Common myeloid progenitor, CD34-positive (primary cell): ENCODE measurements around the gene CPEB1.

Source experiments
- CTCF ChIA-PET: fragments of 350-600 bp; sonication (Branson Sonifier 250); formaldehyde crosslinking; loops from one replicate; lab custom pipeline; 2021; ENCODE audit warnings: antibody characterized with exemption; lab: Charles Lee
- POLR2A ChIA-PET: fragments of 350-600 bp; sonication (Branson Sonifier 250); formaldehyde crosslinking; loops from one replicate; lab custom pipeline; 2021; ENCODE audit warnings: antibody characterized with exemption; lab: Charles Lee
- DNase-seq, 3 donors: peaks; one replicate each; pipeline versions ENCODE4 v3.0.0 to v3.0.0-alpha.2; 2013
- H3K27ac ChIP-seq, 2 experiments: 1 replicate in 1 of 2; 2 replicates in 1 of 2; pipeline ENCODE4 v1.7.0; 2013; ENCODE audit warnings: inconsistent platforms in 2 of 2, low read length in 2 of 2, mild to moderate bottlenecking in 2 of 2, low read depth in 1 of 2, moderate library complexity in 1 of 2; ENCODE audit not compliant: severe bottlenecking in 2 of 2, insufficient read depth in 1 of 2, poor library complexity in 1 of 2
- H3K27me3 ChIP-seq, 5 experiments: replicated peaks in 2 of 5; 1 replicate in 3 of 5; 2 replicates in 2 of 5; pipeline versions ENCODE4 v1.6.1 to v1.7.0; 2013; ENCODE audit warnings: low read length in 4 of 5, mild to moderate bottlenecking in 2 of 5, moderate library complexity in 2 of 5, inconsistent platforms in 1 of 5; ENCODE audit not compliant: insufficient read depth in 5 of 5, control insufficient read depth in 4 of 5
- H3K36me3 ChIP-seq, 4 experiments: 1 replicate in 2 of 4; 2 replicates in 2 of 4; pipeline versions ENCODE4 v1.6.1 to v1.7.0; 2013; ENCODE audit warnings: low read length in 3 of 4, control low read depth in 1 of 4, mild to moderate bottlenecking in 1 of 4; ENCODE audit not compliant: control insufficient read depth in 4 of 4, insufficient read depth in 4 of 4
- H3K4me1 ChIP-seq, 4 experiments: 1 replicate in 3 of 4; 2 replicates in 1 of 4; pipeline versions ENCODE4 v1.6.1 to v1.7.1; 2013; ENCODE audit warnings: low read length in 3 of 4, mild to moderate bottlenecking in 3 of 4, control low read depth in 1 of 4, inconsistent platforms in 1 of 4, moderate library complexity in 1 of 4; ENCODE audit not compliant: control insufficient read depth in 4 of 4, insufficient read depth in 4 of 4; ENCODE audit errors: control extremely low read depth in 1 of 4
- H3K4me3 ChIP-seq, 7 experiments: 1 replicate in 4 of 7; 2 replicates in 3 of 7; pipeline versions ENCODE4 v1.5.1 to v1.7.0; 2013; ENCODE audit warnings: mild to moderate bottlenecking in 7 of 7, low read length in 6 of 7, moderate library complexity in 6 of 7, inconsistent platforms in 2 of 7, low read depth in 2 of 7, control low read depth in 1 of 7; ENCODE audit not compliant: insufficient read depth in 4 of 7, control insufficient read depth in 1 of 7; ENCODE audit errors: extremely low read depth in 1 of 7
- H3K9me3 ChIP-seq, 5 experiments: 1 replicate in 4 of 5; 2 replicates in 1 of 5; pipeline versions ENCODE4 v1.6.1 to v1.7.1; 2013; ENCODE audit warnings: low read length in 4 of 5, mild to moderate bottlenecking in 2 of 5, inconsistent platforms in 1 of 5, low read depth in 1 of 5, moderate library complexity in 1 of 5; ENCODE audit not compliant: control insufficient read depth in 4 of 5, insufficient read depth in 2 of 5; ENCODE audit errors: control extremely low read depth in 1 of 5
- WGBS: methylation state at CpG from one replicate; pipeline ENCODE4 v1.1.5; 2013; ENCODE audit not compliant: insufficient coverage; 5-methylcytosine and 5-hydroxymethylcytosine counted together

The CPEB1 gene

DNA sequence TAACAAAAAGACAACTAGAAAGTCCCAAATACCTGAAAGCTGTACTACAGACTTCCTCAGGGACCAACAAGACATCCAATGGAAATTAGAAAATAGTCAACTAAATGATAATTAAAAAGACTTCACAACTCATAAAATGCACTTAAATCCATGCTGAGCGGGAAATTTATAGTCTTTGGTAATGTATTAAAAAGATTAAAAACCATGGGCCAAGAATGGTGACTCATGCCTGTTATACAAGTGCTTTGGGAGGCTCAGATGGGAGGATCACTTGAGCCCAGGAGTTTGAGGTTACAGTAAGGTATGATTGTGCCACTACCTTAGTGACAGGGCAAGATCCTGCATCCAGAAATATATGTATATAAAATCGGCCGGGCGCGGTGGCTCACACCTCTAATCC lies 45.0 kb downstream of the CPEB1 start:
- ChIA-PET POLR2A (no interaction called here), CTCF (no interaction called here)
- DNase-seq = no peak
- Histone ChIP-seq H3K36me3 (no peaks in the 10 kb centered on the region), H3K4me1 (no peaks in the 10 kb centered on the region), H3K27me3 (no peaks in the 10 kb centered on the region), H3K9me3 (peaks cover 0 to 1% (median 0%) of the 10 kb centered on the region in 5 experiments), H3K4me3 (no peak overlapping the region), H3K27ac (no peak overlapping the region)
- WGBS = 100% methylated on average over 1 of the region's 5 CpGs

DNA sequence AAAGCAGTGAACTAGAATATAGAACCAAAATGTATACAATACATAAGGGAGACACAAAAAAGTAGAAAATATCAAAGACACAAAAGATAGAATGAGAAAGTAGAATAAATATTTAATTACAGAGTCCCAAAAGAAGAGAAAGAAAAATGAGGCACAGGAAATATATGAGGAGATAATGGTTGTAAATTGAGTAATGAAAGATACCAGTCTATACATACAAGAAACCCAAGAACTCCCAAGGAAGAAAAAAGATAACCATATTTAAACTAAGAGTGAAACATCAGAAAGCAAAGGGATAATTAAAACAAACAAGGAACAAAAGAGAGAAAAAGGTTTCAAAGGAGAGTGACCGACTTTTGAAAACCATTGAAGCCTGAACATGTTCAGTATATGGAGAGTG lies 47.3 kb downstream of the CPEB1 start:
- no peak for DNase-seq
- Histone ChIP-seq H3K36me3 (no peaks in the 10 kb centered on the region), H3K9me3 (peaks cover 0 to 1% (median 0%) of the 10 kb centered on the region in 5 experiments), H3K4me1 (no peaks in the 10 kb centered on the region), H3K27ac (no peak overlapping the region), H3K4me3 (no peak overlapping the region), H3K27me3 (peaks cover 0 to 3% (median 0%) of the 10 kb centered on the region in 5 experiments)
- WGBS = no CpG with 5 or more reads among the region's 1 CpG
- ChIA-PET POLR2A (no interaction called here), CTCF (no interaction called here)

DNA sequence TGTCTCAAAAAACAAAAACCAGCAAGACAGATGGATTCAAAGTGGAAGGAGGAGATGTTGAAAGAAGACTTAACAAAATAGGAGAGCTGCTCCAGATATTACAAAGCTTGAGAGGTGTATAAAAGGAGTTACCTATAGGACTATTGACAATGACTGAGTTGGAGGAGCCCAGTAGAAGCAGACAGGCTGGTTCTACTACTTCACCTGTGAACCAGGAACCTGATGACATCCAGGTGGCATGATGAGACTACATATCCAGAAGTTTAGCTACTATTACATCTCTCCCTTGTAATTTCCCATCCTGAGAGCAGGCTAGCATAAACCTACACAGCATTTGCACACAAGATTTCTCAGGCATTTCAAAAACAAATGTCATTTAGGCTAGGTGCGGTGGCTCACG lies 49.3 kb downstream of the CPEB1 start:
- Histone ChIP-seq H3K4me3 (no peak overlapping the region), H3K36me3 (no peaks in the 10 kb centered on the region), H3K27me3 (peaks cover 0 to 7% (median 0%) of the 10 kb centered on the region in 5 experiments), H3K9me3 (peaks cover 0 to 1% (median 0%) of the 10 kb centered on the region in 5 experiments), H3K4me1 (no peaks in the 10 kb centered on the region), H3K27ac (no peak overlapping the region)
- DNase-seq = no peak
- CTCF ChIA-PET = interaction anchor here (1.2 kb wide), 1 partner anchor 20 kb away, joined by 3 read pairs; no protein-coding TSS in a partner anchor
- WGBS = no CpG with 5 or more reads among the region's 2 CpGs
- POLR2A ChIA-PET = no interaction called here

DNA sequence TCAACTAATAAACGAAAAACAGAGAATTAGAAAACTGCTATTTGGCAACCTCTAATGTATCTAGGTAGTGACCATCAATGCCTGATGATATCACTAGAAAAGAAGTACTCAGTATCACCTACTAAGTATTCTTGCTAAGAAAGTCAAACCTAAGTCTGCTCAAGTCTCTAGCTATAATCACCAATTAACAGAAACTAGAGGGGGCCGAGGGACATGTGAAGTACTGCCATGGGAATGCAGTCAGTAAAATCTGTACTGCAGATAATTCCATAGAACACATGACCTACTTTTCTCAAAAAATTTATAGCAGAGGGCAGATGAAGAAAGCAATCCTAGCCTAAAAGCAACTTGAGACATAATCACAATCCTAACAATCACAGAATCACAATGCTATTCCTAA lies 51.4 kb downstream of the CPEB1 start:
- Histone ChIP-seq H3K27me3 (peaks cover 0 to 7% (median 0%) of the 10 kb centered on the region in 5 experiments), H3K4me1 (no peaks in the 10 kb centered on the region), H3K4me3 (no peak overlapping the region), H3K27ac (no peak overlapping the region), H3K36me3 (no peaks in the 10 kb centered on the region), H3K9me3 (no peaks in the 10 kb centered on the region)
- DNase-seq = no peak
- ChIA-PET POLR2A (no interaction called here), CTCF (no interaction called here)
- 100% methylated on average over 1 of the region's 2 CpGs for WGBS

DNA sequence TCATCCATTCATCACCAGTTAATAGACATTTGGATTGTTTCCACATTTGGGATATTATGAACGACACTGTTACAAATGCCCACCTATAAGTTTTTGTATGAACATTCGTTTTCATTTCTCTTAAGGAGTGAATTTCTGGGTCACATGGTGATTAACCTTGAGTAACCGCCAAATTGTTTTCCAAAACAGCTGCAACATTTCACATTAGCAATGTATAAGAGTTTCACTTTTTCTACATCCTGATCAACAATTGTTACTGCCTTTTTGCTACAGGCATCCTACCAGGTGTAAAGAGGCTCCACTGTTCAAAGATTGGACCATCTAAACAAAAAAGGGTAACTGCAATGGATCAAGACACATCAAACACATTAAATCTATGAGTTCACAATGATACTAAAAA lies 52.0 kb downstream of the CPEB1 start:
- Histone ChIP-seq H3K4me1 (no peaks in the 10 kb centered on the region), H3K4me3 (no peak overlapping the region), H3K27ac (no peak overlapping the region), H3K27me3 (peaks cover 0 to 7% (median 0%) of the 10 kb centered on the region in 5 experiments), H3K36me3 (no peaks in the 10 kb centered on the region), H3K9me3 (no peaks in the 10 kb centered on the region)
- POLR2A ChIA-PET = no interaction called here
- 100% methylated on average over 1 of the region's 3 CpGs for WGBS
- DNase-seq = no peak
- CTCF ChIA-PET = no interaction called here

DNA sequence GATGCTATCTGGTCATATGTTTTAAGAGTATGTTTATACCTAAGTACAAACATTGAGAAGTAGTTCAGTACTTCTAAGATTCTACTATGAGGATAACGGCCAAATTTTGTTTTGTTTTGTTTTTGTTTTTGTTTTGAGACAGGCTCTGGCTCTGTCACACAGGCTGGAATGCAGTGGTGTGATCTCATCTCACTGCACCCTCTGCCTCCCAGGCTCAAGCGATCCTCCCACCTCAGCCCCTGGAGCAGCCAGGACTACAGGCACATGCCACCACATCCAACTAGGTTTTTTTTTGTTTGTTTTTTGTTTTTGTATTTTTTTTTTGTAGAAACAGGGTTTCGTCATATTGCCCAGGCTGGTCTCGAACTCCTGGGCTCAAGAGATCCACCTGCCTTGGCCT lies 59.4 kb downstream of the CPEB1 start:
- no peaks in the 10 kb centered on the region for H3K9me3 ChIP-seq
- CTCF ChIA-PET = no interaction called here
- H3K27ac ChIP-seq = no peak overlapping the region
- no peaks in the 10 kb centered on the region for H3K4me1 ChIP-seq
- H3K36me3 ChIP-seq = no peaks in the 10 kb centered on the region
- DNase-seq = no peak
- WGBS = no CpG with 5 or more reads among the region's 4 CpGs
- POLR2A ChIA-PET = no interaction called here
- peaks cover 0 to 6% (median 3%) of the 10 kb centered on the region in 5 experiments for H3K27me3 ChIP-seq
- no peak overlapping the region for H3K4me3 ChIP-seq

DNA sequence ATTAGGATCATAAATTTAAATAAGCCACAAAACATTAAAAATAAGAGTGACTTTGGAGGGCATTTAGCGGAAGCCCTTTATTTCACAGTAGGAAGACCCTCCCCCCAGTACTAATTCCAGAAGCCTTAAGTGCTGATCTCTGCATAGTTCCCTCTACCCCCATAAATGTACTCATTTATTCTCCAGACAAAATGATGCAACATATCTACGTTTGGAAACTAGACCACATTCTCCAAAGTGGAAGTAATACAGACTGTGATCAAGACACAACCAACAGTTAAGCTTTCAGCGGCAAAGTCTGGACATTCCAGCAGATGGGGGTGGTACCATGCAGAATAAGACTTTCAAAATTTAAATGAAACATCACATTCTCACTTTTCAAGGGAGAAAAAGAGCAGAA lies 62.1 kb downstream of the CPEB1 start:
- Histone ChIP-seq H3K27me3 (peaks cover 0 to 12% (median 4%) of the 10 kb centered on the region in 5 experiments), H3K36me3 (no peaks in the 10 kb centered on the region), H3K4me3 (no peak overlapping the region), H3K9me3 (no peaks in the 10 kb centered on the region), H3K4me1 (no peaks in the 10 kb centered on the region), H3K27ac (no peak overlapping the region)
- peak; percentile 11 to 42 (median 42) for DNase-seq
- 63% methylated on average over 2 of the region's 3 CpGs for WGBS
- POLR2A ChIA-PET = interaction anchor here (0.7 kb wide), 1 partner anchor 42 kb away, joined by 4 read pairs; no protein-coding TSS in a partner anchor
- CTCF ChIA-PET = interaction anchor here (1.6 kb wide), 1 partner anchor 12 kb away, joined by 5 read pairs; no protein-coding TSS in a partner anchor
